Raji (cell line): ENCODE results near the gene GSTA2.
"Not testable (repeated sequence)": the region's sequence is repeated elsewhere in the genome, so short reads cannot be mapped to it uniquely, and the experiment has no call there.

Source experiments
- POLR2A ChIP-seq: IDR thresholded peaks from 2 replicates; pipeline ENCODE4 v1.6.1; 2011; ENCODE audit warnings: low read depth, low read length, control low read depth; ENCODE audit not compliant: insufficient read depth

The GSTA2 gene

GRCh38 chr6:52763322-52763916 is at the start of gene GSTA2:
TSS of gene GSTA2 (minus strand) at chr6:52763475. CDS start at chr6:52757947, 5,528 bp downstream.
- not testable (repeated sequence) for TF ChIP-seq POLR2A

DNA sequence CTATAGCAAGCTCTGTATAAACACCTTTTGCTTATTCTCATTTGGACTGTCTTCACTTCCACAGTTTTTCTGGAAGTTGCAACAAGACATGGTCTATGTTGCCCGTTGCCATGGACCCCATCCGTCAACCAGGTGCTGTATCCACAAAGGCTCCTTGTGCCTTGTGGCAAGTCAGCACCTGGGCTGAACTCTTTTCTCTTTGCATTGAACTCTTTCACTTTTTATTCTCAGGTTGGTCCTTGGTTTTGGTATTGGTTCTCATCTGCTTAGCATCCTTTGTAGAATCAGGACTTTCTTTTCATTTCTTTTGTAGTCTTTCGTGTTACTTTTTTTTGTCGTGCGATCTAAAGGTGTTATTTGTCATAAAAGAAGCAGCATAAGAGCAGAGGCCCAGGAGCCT is 45.4 kb upstream of the GSTA2 start:
- TF ChIP-seq POLR2A: no peak

DNA sequence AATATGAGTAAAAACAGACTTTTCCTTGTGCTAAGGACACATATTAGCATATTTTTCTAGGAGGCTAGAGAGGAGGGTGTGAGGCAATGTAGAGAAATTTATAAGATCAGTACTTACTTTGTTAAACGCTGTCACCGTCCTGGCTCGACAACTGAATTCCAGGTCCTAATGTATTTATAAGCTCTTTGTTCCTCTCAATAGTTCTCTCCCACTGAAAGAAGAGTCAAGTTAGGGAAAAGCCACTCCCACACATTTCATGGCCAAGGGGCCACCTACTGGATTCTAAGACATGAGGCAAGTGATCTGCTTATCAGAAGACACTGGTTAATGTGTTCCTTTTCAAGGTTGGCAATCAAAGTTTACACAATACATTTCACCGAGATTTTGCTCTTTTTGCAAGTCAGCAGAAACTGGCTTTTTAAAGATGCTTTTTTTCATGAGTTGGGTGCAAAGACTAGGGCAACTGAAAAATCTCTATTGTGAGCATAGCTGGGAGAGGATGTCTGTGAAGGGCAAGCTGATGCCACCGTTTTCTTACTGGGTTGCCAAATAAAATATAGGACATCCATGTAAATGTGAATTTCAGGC is 40.5 kb upstream of the GSTA2 start, which contains the start of gene GSTA1:
Gene GSTA1, minus strand, starts transcription at position 149 of the 588 bp plus-strand sequence. CDS start 4,549 bp downstream, outside the sequence.
- not testable (repeated sequence) for TF ChIP-seq POLR2A

- no peak for TF ChIP-seq POLR2A
Measured at GRCh38 chr6:52802806-52803205, 39.5 kb upstream of the GSTA2 start.

DNA sequence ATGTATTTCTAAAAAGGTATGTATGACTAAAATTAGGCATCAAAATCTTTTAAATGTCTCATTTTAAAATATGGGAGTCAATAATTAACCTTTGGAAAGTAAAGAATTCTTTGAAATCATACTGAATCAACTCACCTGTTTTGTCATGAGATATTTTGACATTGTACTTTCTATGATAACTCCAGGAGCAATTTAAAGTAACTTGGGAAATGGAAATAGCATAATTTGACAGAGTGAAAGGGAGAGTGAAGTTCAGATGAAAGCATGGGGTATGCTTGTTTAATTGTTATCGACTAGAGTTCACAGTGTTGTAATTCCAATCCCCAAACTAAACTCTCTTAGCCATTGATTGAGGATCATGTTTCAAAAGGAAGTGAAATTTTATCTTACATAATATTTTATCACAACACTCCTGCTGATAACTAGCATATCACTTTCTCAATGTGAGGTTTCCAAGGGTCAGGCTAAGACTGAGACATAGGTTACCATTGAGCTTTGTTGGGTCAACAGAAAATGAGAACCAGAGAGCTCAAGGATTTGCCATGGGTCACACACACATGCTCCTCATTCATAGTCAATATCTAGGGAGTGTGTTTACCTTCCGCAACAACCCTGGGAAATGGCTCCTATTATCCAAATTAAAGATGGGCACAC is 38.0 kb upstream of the GSTA2 start:
- TF ChIP-seq POLR2A: no peak

GRCh38 chr6:52790861-52791260 is 27.6 kb upstream of the GSTA2 start:
- no peak for TF ChIP-seq POLR2A

GRCh38 chr6:52788478-52788877 is 25.2 kb upstream of the GSTA2 start:
- TF ChIP-seq POLR2A: no peak

- no peak for TF ChIP-seq POLR2A
Measured at GRCh38 chr6:52787917-52788316, 24.6 kb upstream of the GSTA2 start.

- TF ChIP-seq POLR2A: no peak
Measured at GRCh38 chr6:52786249-52786956, 23.1 kb upstream of the GSTA2 start.

DNA sequence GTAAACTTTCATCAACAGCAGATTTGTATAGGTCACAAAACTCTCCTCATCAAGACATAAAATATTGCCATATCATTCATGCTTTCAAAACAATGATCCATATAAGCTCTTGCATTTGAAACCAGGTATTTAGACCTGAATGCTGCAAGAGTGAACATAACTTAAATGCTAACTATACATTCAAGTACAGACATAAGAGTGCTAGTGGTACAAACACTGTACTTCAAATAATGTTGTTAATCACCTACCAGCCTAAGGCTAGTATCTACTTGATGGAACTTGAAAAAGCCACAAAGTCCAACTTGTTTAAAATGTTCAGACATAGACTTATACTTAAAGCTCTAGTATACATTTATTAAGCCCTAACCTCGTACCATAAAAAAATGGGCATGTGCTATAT is 16.0 kb upstream of the GSTA2 start:
- no peak for TF ChIP-seq POLR2A

GRCh38 chr6:52760105-52760765 is 3.0 kb downstream of the GSTA2 start:
- TF ChIP-seq POLR2A: no peak

DNA sequence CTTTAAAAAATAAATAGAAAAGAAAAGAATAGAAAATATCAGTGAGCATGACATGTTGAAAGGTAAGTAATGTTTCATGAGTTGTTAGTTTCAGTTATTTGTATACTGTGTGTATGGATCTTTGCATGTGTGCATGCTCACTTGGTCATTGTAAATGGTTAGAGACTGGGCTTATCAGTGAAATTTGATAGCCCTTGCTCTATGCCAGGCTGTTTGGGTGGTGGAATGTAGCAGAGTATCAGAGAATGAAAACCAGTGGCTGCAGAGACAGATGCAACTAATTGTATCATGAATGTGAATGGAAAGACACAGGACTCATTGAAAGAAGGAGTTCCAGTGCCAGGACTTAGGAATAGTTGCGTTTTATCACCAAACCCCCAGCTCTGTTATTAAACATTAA is 4.2 kb downstream of the GSTA2 start:
- no peak for TF ChIP-seq POLR2A

- TF ChIP-seq POLR2A: no peak
Measured at GRCh38 chr6:52754443-52754842, 8.8 kb downstream of the GSTA2 start.

DNA sequence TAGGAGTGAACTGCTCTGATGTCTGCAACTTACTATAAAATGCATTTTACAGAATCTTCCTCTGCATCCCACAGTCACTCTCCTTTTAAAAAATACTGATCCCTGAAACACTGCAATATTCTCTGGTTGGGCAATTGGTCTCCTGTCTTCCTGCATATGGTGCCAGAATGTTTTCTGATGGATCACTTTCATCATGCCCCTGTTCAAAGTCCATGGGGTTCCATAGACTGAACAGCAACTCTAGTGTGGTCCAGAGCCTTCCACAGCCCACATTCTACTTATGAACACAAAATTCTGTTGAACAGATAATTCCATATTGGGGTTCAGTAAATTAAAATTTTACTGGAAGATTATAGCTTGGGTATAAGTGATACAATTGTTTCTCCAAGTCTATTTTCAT is 11.0 kb downstream of the GSTA2 start:
- TF ChIP-seq POLR2A: no peak

GRCh38 chr6:52749556-52750152 is 13.6 kb downstream of the GSTA2 start:
- TF ChIP-seq POLR2A: no peak
